Testis (tissue), 3 donors: Measurements from ENCODE around the gene ADORA1. TPM values are rescaled to one million over a fixed set of nuclear protein-coding genes. Genes with fewer than 3 reads are reported as not detected.

Source experiments
- DNase-seq: peaks from one replicate; pipeline ENCODE4 v3.0.0-alpha.2; 2019
- H3K27ac ChIP-seq, 2 donors: fragments of 200-600 bp; sonication (generic); one replicate each; pipeline ENCODE4 v1.5.1; 2019
- H3K27me3 ChIP-seq: fragments of 200-600 bp; sonication (generic); one replicate; pipeline ENCODE4 v1.5.1; 2019
- H3K36me3 ChIP-seq: fragments of 200-600 bp; sonication (generic); one replicate; pipeline ENCODE4 v1.5.1; 2017; ENCODE audit warnings: low read depth; ENCODE audit errors: missing control alignments
- H3K4me1 ChIP-seq: fragments of 200-600 bp; sonication (generic); one replicate; pipeline ENCODE4 v1.5.1; 2019
- H3K4me3 ChIP-seq, 2 donors: fragments of 200-600 bp; sonication (generic); one replicate each; pipeline ENCODE4 v1.5.1; 2017 to 2019
- H3K9me3 ChIP-seq: fragments of 200-600 bp; sonication (generic); one replicate; pipeline ENCODE4 v1.5.1; 2017
- CTCF ChIP-seq, 3 experiments: fragments of 450-650 bp in 2 of 3; fragments of 200-600 bp in 1 of 3; sonication (generic) in 1 of 3; IDR thresholded peaks; one replicate each; pipeline ENCODE4 v1.5.1; 2016 to 2019; ENCODE audit warnings: antibody characterized with exemption in 3 of 3, mild to moderate bottlenecking in 2 of 3, moderate library complexity in 1 of 3
- POLR2A ChIP-seq: fragments of 450-650 bp; IDR thresholded peaks from one replicate; pipeline ENCODE4 v1.6.1; 2017; ENCODE audit warnings: antibody characterized with exemption, mild to moderate bottlenecking, moderate library complexity
- WGBS, 2 donors: methylation state at CpG; one replicate each; pipeline ENCODE4 v1.1.5; 2018; 5-methylcytosine and 5-hydroxymethylcytosine counted together
- intact Hi-C: fragments of 100-400 bp; cut with DNase I; formaldehyde crosslinking; loops from one replicate; pipeline ENCODE4 v1.15.1; 2023; ENCODE audit warnings: low total_unique reads
- polyA plus RNA-seq: library from polyadenylated mRNA; stranded (reverse); fragments of 350-450 nt; fragmentation: Illumina TruSeq; extraction: RNeasy Lipid Tissue Mini Kit (QIAGEN cat#74804); gene quantifications from one replicate; pipeline ENCODE4 v1.2.3, GENCODE V29; 2014; ENCODE audit warnings: low read depth, low replicate concordance; ENCODE audit not compliant: insufficient read depth
- total RNA-seq, 2 donors: library from RNA; depleted of rRNA; stranded (reverse); fragments of >200 nt; gene quantifications; one replicate each; pipeline ENCODE4 v1.2.3, GENCODE V29; 2016

Gene ADORA1
- total and polyA plus RNA-seq, 3 donors from 2014 or later, result 43.2 to 68.6 (median 61.9) TPM

- Histone ChIP-seq H3K27ac (no peak overlapping the region), H3K4me1 (no peaks in the 10 kb centered on the region), H3K9me3 (no peaks in the 10 kb centered on the region), H3K4me3 (no peak overlapping the region), H3K27me3 (no peaks in the 10 kb centered on the region), H3K36me3 (no peaks in the 10 kb centered on the region)
- TF ChIP-seq POLR2A, result no peak
- no peak for TF ChIP-seq CTCF (IDR thresholded peaks at IDR 0.05)
- intact Hi-C loops, result no loop called here
- no peak for DNase-seq
- WGBS, 2 donors, result 79 to 93% methylated on average over 1 of the region's 1 CpG
Measured at GRCh38 chr1:203208181-203208580, 80.7 kb downstream of the ADORA1 start.

- Histone ChIP-seq H3K27me3 (no peaks in the 10 kb centered on the region), H3K27ac (no peak overlapping the region), H3K36me3 (no peaks in the 10 kb centered on the region), H3K4me3 (no peak overlapping the region), H3K4me1 (no peaks in the 10 kb centered on the region), H3K9me3 (no peaks in the 10 kb centered on the region)
- TF ChIP-seq POLR2A, result no peak
- TF ChIP-seq CTCF (IDR thresholded peaks at IDR 0.05), result no peak
- intact Hi-C loops, result no loop called here
- no peak for DNase-seq
Measured at GRCh38 chr1:203210350-203210749, 82.8 kb downstream of the ADORA1 start.

GRCh38 chr1:203210988-203211387 lies 83.5 kb downstream of the ADORA1 start:
- TF ChIP-seq POLR2A, result no peak
- TF ChIP-seq CTCF (IDR thresholded peaks at IDR 0.05), result no peak
- H3K27ac ChIP-seq, result no peak overlapping the region
- H3K27me3 ChIP-seq, result no peaks in the 10 kb centered on the region
- no peak for DNase-seq
- H3K9me3 ChIP-seq, result no peaks in the 10 kb centered on the region
- H3K4me1 ChIP-seq, result no peaks in the 10 kb centered on the region
- H3K36me3 ChIP-seq, result no peaks in the 10 kb centered on the region
- intact Hi-C loops, result no loop called here
- no peak overlapping the region for H3K4me3 ChIP-seq

GRCh38 chr1:203211812-203212211 lies 84.3 kb downstream of the ADORA1 start:
- no peak overlapping the region for H3K4me3 ChIP-seq
- no peaks in the 10 kb centered on the region for H3K9me3 ChIP-seq
- DNase-seq, result no peak
- no peak for TF ChIP-seq CTCF (IDR thresholded peaks at IDR 0.05)
- TF ChIP-seq POLR2A, result no peak
- no peaks in the 10 kb centered on the region for H3K36me3 ChIP-seq
- 91 to 100% methylated on average over 3 of the region's 3 CpGs for WGBS, 2 donors
- no peaks in the 10 kb centered on the region for H3K4me1 ChIP-seq
- H3K27me3 ChIP-seq, result no peaks in the 10 kb centered on the region
- intact Hi-C loops, result loop anchor here (2.0 kb wide), 1 partner anchor 173 kb away; no protein-coding TSS in a partner anchor
- H3K27ac ChIP-seq, result no peak overlapping the region

- H3K4me1 ChIP-seq, result no peaks in the 10 kb centered on the region
- no peak overlapping the region for H3K27ac ChIP-seq
- H3K9me3 ChIP-seq, result no peaks in the 10 kb centered on the region
- no peak for TF ChIP-seq CTCF (IDR thresholded peaks at IDR 0.05)
- TF ChIP-seq POLR2A, result no peak
- 86 to 88% methylated on average over 5 to 6 of the region's 6 CpGs for WGBS, 2 donors
- no peak overlapping the region for H3K4me3 ChIP-seq
- intact Hi-C loops, result loop anchor here (2.0 kb wide), 1 partner anchor 174 kb away; no protein-coding TSS in a partner anchor
- H3K36me3 ChIP-seq, result no peaks in the 10 kb centered on the region
- no peaks in the 10 kb centered on the region for H3K27me3 ChIP-seq
- no peak for DNase-seq
Measured at GRCh38 chr1:203213126-203213525, 85.6 kb downstream of the ADORA1 start.
